GM23338 (cell line): Measurements from ENCODE around the gene PRDM5. TPM values are rescaled to one million over a fixed set of nuclear protein-coding genes. Genes with fewer than 3 reads are reported as not detected.

Experiments
- ATAC-seq: fragments of 200-7000 bp; cut with Tn5 transposase; 3 replicates; pipeline ENCODE4 v1.9.1; 2020
- DNase-seq: peaks from one replicate; pipeline ENCODE4 v3.0.0-alpha.2; 2015; ENCODE audit warnings: low spot score
- H2AFZ ChIP-seq: fragments of 200-600 bp; sonication (generic); 2 replicates; pipeline ENCODE4 v1.8.0; 2016; ENCODE audit warnings: antibody characterized with exemption, mild to moderate bottlenecking, moderate library complexity
- H3F3A ChIP-seq: fragments of 200-600 bp; sonication (generic); replicated peaks from 2 replicates; pipeline ENCODE4 v1.8.0; 2017; ENCODE audit warnings: antibody characterized with exemption, mixed run types, low read depth
- H3K27ac ChIP-seq: fragments of 200-600 bp; sonication (generic); 2 replicates; pipeline ENCODE4 v1.6.1; 2016; ENCODE audit warnings: low read depth
- H3K27me3 ChIP-seq: fragments of 200-600 bp; sonication (generic); 2 replicates; pipeline ENCODE4 v1.8.0; 2016; ENCODE audit warnings: mild to moderate bottlenecking, mixed run types, moderate library complexity; ENCODE audit not compliant: insufficient read depth
- H3K36me3 ChIP-seq: fragments of 200-600 bp; sonication (generic); 2 replicates; pipeline ENCODE4 v1.8.0; 2016; ENCODE audit warnings: mild to moderate bottlenecking; ENCODE audit not compliant: insufficient read depth
- H3K4me1 ChIP-seq: fragments of 200-600 bp; sonication (generic); 2 replicates; pipeline ENCODE4 v1.8.0; 2016; ENCODE audit warnings: mild to moderate bottlenecking, moderate library complexity; ENCODE audit not compliant: insufficient read depth
- H3K4me2 ChIP-seq: fragments of 200-600 bp; sonication (generic); 2 replicates; pipeline ENCODE4 v1.7.1; 2017; ENCODE audit warnings: mixed run types
- H3K4me3 ChIP-seq: fragments of 200-600 bp; sonication (generic); 2 replicates; pipeline ENCODE4 v1.6.1; 2016; ENCODE audit warnings: mixed run types
- H3K79me2 ChIP-seq: fragments of 200-600 bp; sonication (generic); replicated peaks from 2 replicates; pipeline ENCODE4 v1.8.0; 2017; ENCODE audit warnings: mild to moderate bottlenecking; ENCODE audit not compliant: insufficient read depth
- H3K9me2 ChIP-seq: fragments of 200-600 bp; sonication (generic); 2 replicates; pipeline ENCODE4 v1.8.0; 2017; ENCODE audit not compliant: insufficient read depth
- H4K20me1 ChIP-seq: fragments of 200-600 bp; sonication (generic); replicated peaks from 2 replicates; pipeline ENCODE4 v1.8.0; 2017; ENCODE audit warnings: mild to moderate bottlenecking; ENCODE audit not compliant: insufficient read depth
- H3K27ac Mint-ChIP-seq: 2 replicates; pipeline ENCODE4 v1.8.0; 2020; ENCODE audit warnings: inconsistent platforms, mild to moderate bottlenecking, moderate library complexity, mixed read lengths
- H3K27me3 Mint-ChIP-seq: 3 replicates; pipeline ENCODE4 v1.8.0; 2022; ENCODE audit warnings: low read depth, mild to moderate bottlenecking, moderate library complexity, mixed read lengths, inconsistent platforms; ENCODE audit not compliant: insufficient read depth, poor library complexity
- H3K36me3 Mint-ChIP-seq: 3 replicates; pipeline ENCODE4 v1.8.0; 2021; ENCODE audit warnings: low read depth, mild to moderate bottlenecking, inconsistent platforms, moderate library complexity, mixed read lengths
- H3K4me1 Mint-ChIP-seq: 3 replicates; pipeline ENCODE4 v1.8.0; 2020; ENCODE audit warnings: mild to moderate bottlenecking, inconsistent platforms, mixed read lengths
- H3K4me3 Mint-ChIP-seq: 3 replicates; pipeline ENCODE4 v1.8.0; 2021; ENCODE audit warnings: moderate library complexity, mild to moderate bottlenecking, inconsistent platforms, mixed read lengths
- H3K9me3 Mint-ChIP-seq: 3 replicates; pipeline ENCODE4 v1.8.0; 2020; ENCODE audit warnings: moderate library complexity, mild to moderate bottlenecking, inconsistent platforms, mixed read lengths
- CREB1 ChIP-seq: fragments of 250-450 bp; sonication (Bioruptor Pico); IDR thresholded peaks from 2 replicates; pipeline ENCODE4 v1.5.0; 2020; ENCODE audit warnings: low read depth, mild to moderate bottlenecking, moderate library complexity
- EZH2 ChIP-seq: fragments of 200-600 bp; sonication (generic); IDR thresholded peaks from one replicate; pipeline ENCODE4 v1.8.0; 2017; ENCODE audit warnings: antibody characterized with exemption, mild to moderate bottlenecking, low read depth; ENCODE audit not compliant: unreplicated experiment
- EZH2phosphoT487 ChIP-seq: fragments of 200-600 bp; sonication (generic); IDR thresholded peaks from one replicate; pipeline ENCODE4 v1.8.1; 2018; ENCODE audit warnings: antibody characterized with exemption; ENCODE audit not compliant: unreplicated experiment
- JUNB ChIP-seq: IDR thresholded peaks from one replicate; pipeline ENCODE4 v1.6.1; 2016; ENCODE audit warnings: antibody characterized with exemption; ENCODE audit not compliant: unreplicated experiment
- NANOG ChIP-seq: IDR thresholded peaks from 2 replicates; pipeline ENCODE4 v1.6.1; 2016; ENCODE audit warnings: antibody characterized with exemption, borderline replicate concordance
- STAT1 ChIP-seq: IDR thresholded peaks from one replicate; pipeline ENCODE4 v1.6.1; 2016; ENCODE audit warnings: antibody characterized with exemption; ENCODE audit not compliant: unreplicated experiment
- ZNF114 ChIP-seq: fragments of 250-450 bp; sonication (Bioruptor Pico); IDR thresholded peaks from 2 replicates; pipeline ENCODE4 v1.5.0; 2020; ENCODE audit warnings: mild to moderate bottlenecking, moderate library complexity
- ZNF331 ChIP-seq: fragments of 250-450 bp; sonication (Bioruptor Pico); IDR thresholded peaks from 2 replicates; pipeline ENCODE4 v1.5.0; 2020; ENCODE audit warnings: low read depth, mild to moderate bottlenecking, moderate library complexity
- polyA plus RNA-seq: library from polyadenylated mRNA; unstranded; fragments of >200 nt; fragmentation: Nextera tagmentation; extraction: Ambion mirVana; gene quantifications from 2 replicates; pipeline ENCODE4 v1.2.1, GENCODE V29; 2016
- total RNA-seq: library from RNA; depleted of rRNA; stranded (reverse); fragments of >200 nt; shearing (Covaris generic); gene quantifications from 2 replicates; pipeline ENCODE4 v1.2.3, GENCODE V29; 2014
- TF ChIP-seq, protein P1 (sequence below): IDR thresholded peaks from one replicate; pipeline ENCODE4 v1.6.1; 2018; ENCODE audit warnings: antibody characterized with exemption; ENCODE audit not compliant: unreplicated experiment
- TF ChIP-seq, protein P2 (sequence below): fragments of 250-450 bp; sonication (Bioruptor Pico); IDR thresholded peaks from 2 replicates; pipeline ENCODE4 v1.5.0; 2020; ENCODE audit warnings: mild to moderate bottlenecking, moderate library complexity
- TF ChIP-seq, protein P3 (sequence below), 2 experiments: fragments of 200-600 bp in 1 of 2; sonication (generic) in 1 of 2; conservative IDR thresholded peaks; 2 replicates each; pipeline versions ENCODE4 v1.5.1 to v1.6.1; 2016 to 2017; ENCODE audit warnings: antibody characterized with exemption in 2 of 2, low read depth in 2 of 2, mild to moderate bottlenecking in 2 of 2, moderate library complexity in 1 of 2

The PRDM5 gene
- total and polyA plus RNA-seq, 2 experiments from 2014 or later = 11.2 to 40.4 TPM

DNA sequence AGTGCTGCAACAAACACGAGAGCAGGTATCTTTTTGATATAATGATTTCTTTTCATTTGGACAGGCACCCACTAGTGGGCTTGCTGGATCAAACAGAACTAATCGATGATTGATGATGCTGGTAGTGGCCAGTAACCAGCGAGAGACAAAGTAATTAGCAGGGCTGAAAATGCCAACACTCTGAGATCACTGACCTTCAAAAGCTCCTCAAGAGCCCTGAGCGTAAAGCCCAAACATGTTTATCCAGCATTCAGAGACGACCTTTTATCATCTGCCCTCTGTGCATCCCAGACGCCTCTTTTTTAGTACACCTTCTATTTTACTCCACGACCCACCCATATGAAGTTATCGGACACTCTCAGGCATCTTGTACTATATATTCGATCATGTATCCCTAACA is 186.2 kb downstream of the PRDM5 start:
- Histone ChIP-seq H3K79me2 (no peaks in the 10 kb centered on the region), H3K4me1 (0 out of 2 replicates have a peak, but pooled peaks cover 3% of the 10 kb centered on the region), H3K27me3 (no peaks in the 10 kb centered on the region), H3K36me3 (no peaks in the 10 kb centered on the region), H3K9me2 (no peaks in the 10 kb centered on the region; the same call in 1 of the 2 replicates), H4K20me1 (0 out of 2 replicates have a peak, but pooled peaks cover 3% of the 10 kb centered on the region), H3K4me3 (no peak overlapping the region), H3F3A (no peaks in the 10 kb centered on the region), H3K27ac (no peak overlapping the region), H2AFZ (no peak overlapping the region), H3K4me2 (no peak overlapping the region)
- Mint-ChIP-seq H3K27me3 (no peaks in the 10 kb centered on the region), H3K36me3 (peaks cover 8% of the 10 kb centered on the region; the same call in 1 of the 3 replicates), H3K4me1 (peaks cover 26% of the 10 kb centered on the region), H3K9me3 (no peaks in the 10 kb centered on the region), H3K4me3 (no peak overlapping the region), H3K27ac (no peak overlapping the region)
- ATAC-seq (no peak), DNase-seq (no peak)
- TF ChIP-seq EZH2phosphoT487 = no peak
- no peak for TF ChIP-seq STAT1
- TF ChIP-seq JUNB = no peak
- no peak for TF ChIP-seq NANOG
- no peak for TF ChIP-seq EZH2
- TF ChIP-seq, protein P1, sequence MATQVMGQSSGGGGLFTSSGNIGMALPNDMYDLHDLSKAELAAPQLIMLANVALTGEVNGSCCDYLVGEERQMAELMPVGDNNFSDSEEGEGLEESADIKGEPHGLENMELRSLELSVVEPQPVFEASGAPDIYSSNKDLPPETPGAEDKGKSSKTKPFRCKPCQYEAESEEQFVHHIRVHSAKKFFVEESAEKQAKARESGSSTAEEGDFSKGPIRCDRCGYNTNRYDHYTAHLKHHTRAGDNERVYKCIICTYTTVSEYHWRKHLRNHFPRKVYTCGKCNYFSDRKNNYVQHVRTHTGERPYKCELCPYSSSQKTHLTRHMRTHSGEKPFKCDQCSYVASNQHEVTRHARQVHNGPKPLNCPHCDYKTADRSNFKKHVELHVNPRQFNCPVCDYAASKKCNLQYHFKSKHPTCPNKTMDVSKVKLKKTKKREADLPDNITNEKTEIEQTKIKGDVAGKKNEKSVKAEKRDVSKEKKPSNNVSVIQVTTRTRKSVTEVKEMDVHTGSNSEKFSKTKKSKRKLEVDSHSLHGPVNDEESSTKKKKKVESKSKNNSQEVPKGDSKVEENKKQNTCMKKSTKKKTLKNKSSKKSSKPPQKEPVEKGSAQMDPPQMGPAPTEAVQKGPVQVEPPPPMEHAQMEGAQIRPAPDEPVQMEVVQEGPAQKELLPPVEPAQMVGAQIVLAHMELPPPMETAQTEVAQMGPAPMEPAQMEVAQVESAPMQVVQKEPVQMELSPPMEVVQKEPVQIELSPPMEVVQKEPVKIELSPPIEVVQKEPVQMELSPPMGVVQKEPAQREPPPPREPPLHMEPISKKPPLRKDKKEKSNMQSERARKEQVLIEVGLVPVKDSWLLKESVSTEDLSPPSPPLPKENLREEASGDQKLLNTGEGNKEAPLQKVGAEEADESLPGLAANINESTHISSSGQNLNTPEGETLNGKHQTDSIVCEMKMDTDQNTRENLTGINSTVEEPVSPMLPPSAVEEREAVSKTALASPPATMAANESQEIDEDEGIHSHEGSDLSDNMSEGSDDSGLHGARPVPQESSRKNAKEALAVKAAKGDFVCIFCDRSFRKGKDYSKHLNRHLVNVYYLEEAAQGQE = no peak

DNA sequence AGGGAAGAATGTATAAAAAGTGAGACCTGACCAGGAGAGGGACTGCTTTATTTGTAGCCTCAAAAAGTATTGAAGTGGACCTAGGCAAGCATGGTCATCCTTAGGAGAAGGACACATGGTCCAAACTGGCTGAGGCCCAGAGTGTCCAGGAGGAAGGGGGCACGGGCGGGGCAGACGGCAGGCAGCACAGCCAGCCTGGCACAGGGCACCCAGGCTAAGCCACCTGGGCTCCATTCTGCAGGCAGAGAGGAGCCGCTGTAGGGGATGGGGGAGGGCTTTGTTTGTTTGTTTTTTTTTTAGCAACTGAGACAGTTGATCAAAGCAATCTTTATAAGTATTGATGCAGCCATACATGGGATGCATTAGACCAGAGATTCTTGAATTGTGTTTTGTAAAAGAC is 188.6 kb downstream of the PRDM5 start:
- H3K79me2 ChIP-seq = no peaks in the 10 kb centered on the region
- no peaks in the 10 kb centered on the region for H3K9me3 Mint-ChIP-seq
- H3K9me2 ChIP-seq = no peaks in the 10 kb centered on the region
- H3K4me3 ChIP-seq = no peak overlapping the region
- no peaks in the 10 kb centered on the region for H3K36me3 ChIP-seq
- no peaks in the 10 kb centered on the region for H3K36me3 Mint-ChIP-seq
- no peak for DNase-seq
- no peaks in the 10 kb centered on the region for H3K27me3 ChIP-seq
- H3K4me1 Mint-ChIP-seq = peaks cover 25% of the 10 kb centered on the region
- H3K4me1 ChIP-seq = no peaks in the 10 kb centered on the region
- H3K27me3 Mint-ChIP-seq = no peaks in the 10 kb centered on the region
- H3K27ac ChIP-seq = no peak overlapping the region
- no peak overlapping the region for H3K4me3 Mint-ChIP-seq
- no peak overlapping the region for H3K27ac Mint-ChIP-seq
- H4K20me1 ChIP-seq = 0 out of 2 replicates have a peak, but pooled peaks cover under 1% of the 10 kb centered on the region
- H2AFZ ChIP-seq = no peak overlapping the region
- H3F3A ChIP-seq = no peaks in the 10 kb centered on the region
- no peak overlapping the region for H3K4me2 ChIP-seq
- ATAC-seq = no peak; the same call in 2 of the 3 replicates
- no peak for TF ChIP-seq EZH2
- TF ChIP-seq STAT1 = no peak
- TF ChIP-seq, protein P2, sequence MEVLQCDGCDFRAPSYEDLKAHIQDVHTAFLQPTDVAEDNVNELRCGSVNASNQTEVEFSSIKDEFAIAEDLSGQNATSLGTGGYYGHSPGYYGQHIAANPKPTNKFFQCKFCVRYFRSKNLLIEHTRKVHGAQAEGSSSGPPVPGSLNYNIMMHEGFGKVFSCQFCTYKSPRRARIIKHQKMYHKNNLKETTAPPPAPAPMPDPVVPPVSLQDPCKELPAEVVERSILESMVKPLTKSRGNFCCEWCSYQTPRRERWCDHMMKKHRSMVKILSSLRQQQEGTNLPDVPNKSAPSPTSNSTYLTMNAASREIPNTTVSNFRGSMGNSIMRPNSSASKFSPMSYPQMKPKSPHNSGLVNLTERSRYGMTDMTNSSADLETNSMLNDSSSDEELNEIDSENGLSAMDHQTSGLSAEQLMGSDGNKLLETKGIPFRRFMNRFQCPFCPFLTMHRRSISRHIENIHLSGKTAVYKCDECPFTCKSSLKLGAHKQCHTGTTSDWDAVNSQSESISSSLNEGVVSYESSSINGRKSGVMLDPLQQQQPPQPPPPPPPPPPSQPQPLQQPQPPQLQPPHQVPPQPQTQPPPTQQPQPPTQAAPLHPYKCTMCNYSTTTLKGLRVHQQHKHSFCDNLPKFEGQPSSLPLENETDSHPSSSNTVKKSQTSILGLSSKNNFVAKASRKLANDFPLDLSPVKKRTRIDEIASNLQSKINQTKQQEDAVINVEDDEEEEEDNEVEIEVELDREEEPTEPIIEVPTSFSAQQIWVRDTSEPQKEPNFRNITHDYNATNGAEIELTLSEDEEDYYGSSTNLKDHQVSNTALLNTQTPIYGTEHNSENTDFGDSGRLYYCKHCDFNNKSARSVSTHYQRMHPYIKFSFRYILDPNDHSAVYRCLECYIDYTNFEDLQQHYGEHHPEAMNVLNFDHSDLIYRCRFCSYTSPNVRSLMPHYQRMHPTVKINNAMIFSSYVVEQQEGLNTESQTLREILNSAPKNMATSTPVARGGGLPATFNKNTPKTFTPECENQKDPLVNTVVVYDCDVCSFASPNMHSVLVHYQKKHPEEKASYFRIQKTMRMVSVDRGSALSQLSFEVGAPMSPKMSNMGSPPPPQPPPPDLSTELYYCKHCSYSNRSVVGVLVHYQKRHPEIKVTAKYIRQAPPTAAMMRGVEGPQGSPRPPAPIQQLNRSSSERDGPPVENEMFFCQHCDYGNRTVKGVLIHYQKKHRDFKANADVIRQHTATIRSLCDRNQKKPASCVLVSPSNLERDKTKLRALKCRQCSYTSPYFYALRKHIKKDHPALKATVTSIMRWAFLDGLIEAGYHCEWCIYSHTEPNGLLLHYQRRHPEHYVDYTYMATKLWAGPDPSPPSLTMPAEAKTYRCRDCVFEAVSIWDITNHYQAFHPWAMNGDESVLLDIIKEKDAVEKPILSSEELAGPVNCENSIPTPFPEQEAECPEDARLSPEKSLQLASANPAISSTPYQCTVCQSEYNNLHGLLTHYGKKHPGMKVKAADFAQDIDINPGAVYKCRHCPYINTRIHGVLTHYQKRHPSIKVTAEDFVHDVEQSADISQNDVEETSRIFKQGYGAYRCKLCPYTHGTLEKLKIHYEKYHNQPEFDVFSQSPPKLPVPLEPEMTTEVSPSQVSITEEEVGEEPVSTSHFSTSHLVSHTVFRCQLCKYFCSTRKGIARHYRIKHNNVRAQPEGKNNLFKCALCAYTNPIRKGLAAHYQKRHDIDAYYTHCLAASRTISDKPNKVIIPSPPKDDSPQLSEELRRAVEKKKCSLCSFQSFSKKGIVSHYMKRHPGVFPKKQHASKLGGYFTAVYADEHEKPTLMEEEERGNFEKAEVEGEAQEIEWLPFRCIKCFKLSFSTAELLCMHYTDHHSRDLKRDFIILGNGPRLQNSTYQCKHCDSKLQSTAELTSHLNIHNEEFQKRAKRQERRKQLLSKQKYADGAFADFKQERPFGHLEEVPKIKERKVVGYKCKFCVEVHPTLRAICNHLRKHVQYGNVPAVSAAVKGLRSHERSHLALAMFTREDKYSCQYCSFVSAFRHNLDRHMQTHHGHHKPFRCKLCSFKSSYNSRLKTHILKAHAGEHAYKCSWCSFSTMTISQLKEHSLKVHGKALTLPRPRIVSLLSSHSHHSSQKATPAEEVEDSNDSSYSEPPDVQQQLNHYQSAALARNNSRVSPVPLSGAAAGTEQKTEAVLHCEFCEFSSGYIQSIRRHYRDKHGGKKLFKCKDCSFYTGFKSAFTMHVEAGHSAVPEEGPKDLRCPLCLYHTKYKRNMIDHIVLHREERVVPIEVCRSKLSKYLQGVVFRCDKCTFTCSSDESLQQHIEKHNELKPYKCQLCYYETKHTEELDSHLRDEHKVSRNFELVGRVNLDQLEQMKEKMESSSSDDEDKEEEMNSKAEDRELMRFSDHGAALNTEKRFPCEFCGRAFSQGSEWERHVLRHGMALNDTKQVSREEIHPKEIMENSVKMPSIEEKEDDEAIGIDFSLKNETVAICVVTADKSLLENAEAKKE (CRISPR knock-in tag) = no peak
- TF ChIP-seq ZNF114 (CRISPR knock-in tag) = no peak
- TF ChIP-seq, protein P3, sequence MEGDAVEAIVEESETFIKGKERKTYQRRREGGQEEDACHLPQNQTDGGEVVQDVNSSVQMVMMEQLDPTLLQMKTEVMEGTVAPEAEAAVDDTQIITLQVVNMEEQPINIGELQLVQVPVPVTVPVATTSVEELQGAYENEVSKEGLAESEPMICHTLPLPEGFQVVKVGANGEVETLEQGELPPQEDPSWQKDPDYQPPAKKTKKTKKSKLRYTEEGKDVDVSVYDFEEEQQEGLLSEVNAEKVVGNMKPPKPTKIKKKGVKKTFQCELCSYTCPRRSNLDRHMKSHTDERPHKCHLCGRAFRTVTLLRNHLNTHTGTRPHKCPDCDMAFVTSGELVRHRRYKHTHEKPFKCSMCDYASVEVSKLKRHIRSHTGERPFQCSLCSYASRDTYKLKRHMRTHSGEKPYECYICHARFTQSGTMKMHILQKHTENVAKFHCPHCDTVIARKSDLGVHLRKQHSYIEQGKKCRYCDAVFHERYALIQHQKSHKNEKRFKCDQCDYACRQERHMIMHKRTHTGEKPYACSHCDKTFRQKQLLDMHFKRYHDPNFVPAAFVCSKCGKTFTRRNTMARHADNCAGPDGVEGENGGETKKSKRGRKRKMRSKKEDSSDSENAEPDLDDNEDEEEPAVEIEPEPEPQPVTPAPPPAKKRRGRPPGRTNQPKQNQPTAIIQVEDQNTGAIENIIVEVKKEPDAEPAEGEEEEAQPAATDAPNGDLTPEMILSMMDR (conservative IDR thresholded peaks at IDR 0.05; ENCODE audit: low read depth in 2 of 2) = no peak
- TF ChIP-seq CREB1 = no peak
- TF ChIP-seq ZNF331 (CRISPR knock-in tag) = no peak
